Iris pigment epithelial cell (primary cell): ENCODE results near the gene RSPO1.

Experiments
- DNase-seq: peaks from one replicate; pipeline ENCODE4 v3.0.0-alpha.2; 2011; ENCODE audit warnings: low read depth

The RSPO1 gene

DNA sequence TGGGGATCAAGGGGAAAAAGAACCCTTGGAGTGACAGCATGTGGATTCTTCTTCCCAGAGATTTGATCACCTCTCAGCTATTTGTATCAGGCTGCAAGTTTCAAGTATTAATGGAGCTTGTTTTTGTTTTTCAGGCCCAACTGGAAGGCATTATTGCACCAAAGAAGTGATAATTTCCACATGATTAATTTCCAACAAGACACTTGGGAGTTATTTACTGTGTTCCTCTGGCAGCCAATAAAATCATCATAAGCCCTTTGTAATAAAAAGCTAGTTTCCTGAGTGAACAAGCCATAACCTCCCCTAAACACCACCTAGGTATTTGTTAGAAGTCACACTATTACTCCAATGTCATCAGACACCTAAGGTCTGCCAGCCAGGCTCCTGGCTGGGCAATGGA, 69.8 kb downstream of the RSPO1 start:
- no peak for DNase-seq

DNA sequence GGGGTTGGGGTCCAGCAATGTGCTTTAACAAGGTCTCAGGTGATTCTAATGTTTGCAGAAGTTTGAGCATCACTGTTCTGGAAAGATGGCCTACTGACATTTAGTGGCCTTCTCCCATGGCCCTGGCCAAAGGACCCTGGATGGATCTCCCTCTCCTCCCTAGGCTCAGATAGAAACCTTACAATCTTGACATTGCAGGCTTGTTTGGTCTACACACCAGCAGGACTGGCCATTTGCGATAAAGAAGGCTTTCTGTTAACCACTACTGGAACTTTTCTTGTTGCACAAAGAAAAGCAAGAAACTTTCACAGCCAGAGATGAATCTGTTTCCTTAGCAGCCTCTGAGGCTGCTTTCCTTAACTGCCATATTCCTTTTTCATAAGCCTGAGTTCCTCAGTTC, 71.7 kb downstream of the RSPO1 start:
- DNase-seq = no peak
